HepG2 (cell line): ENCODE results near the gene IMPDH2. TPM values are rescaled to one million over a fixed set of nuclear protein-coding genes. Genes with fewer than 3 reads are reported as not detected.

Experiments
- ATAC-seq: fragments of 200-7000 bp; cut with Tn5 transposase; 3 replicates; pipeline ENCODE4 v1.9.1; 2020; ENCODE audit warnings: mild to moderate bottlenecking, moderate library complexity
- BruUV-seq: library from RNA; stranded (reverse); fragments of 400-500 nt; replicated peaks from 2 replicates; lab custom pipeline; 2021; lab: Mats Ljungman, UMichigan
- CTCF ChIA-PET: fragments of 300-600 bp; formaldehyde crosslinking; extraction: SDS; loops from one replicate; lab custom pipeline; 2021; ENCODE audit warnings: low total read pairs, inconsistent platforms, low intra/inter-chr PET ratio; lab: Yijun Ruan, JAX
- POLR2A ChIA-PET: fragments of 350-600 bp; sonication (Branson Sonifier 250); formaldehyde crosslinking; loops from one replicate; lab custom pipeline; 2020; ENCODE audit warnings: antibody characterized with exemption, inconsistent platforms; lab: Yijun Ruan, JAX
- DNase-seq: peaks from one replicate; pipeline ENCODE4 v3.0.0-alpha.2; 2015; ENCODE audit warnings: low spot score
- FAIRE-seq: peaks from 3 replicates; lab custom pipeline; 2011; peaks lifted over from hg19 to GRCh38; lab: Jason Lieb, UNC
- H2AFZ ChIP-seq: one replicate; pipeline ENCODE4 v1.6.1; 2011; ENCODE audit warnings: low read length, inconsistent platforms
- H3K27ac ChIP-seq: fragments of 300-600 bp; 3 replicates; pipeline ENCODE4 v1.8.0; 2011; ENCODE audit warnings: mixed run types, mild to moderate bottlenecking, mixed read lengths, low read length, inconsistent platforms; ENCODE audit not compliant: insufficient read depth; ENCODE audit errors: extremely low read length
- H3K27me3 ChIP-seq, 2 experiments: fragments of 200-600 bp in 1 of 2; 2 replicates in 1 of 2; 3 replicates in 1 of 2; pipeline versions ENCODE4 v1.6.0 to v1.8.0; 2011; ENCODE audit warnings: low read length in 2 of 2, mild to moderate bottlenecking in 2 of 2, moderate library complexity in 2 of 2, inconsistent platforms in 1 of 2; ENCODE audit not compliant: insufficient read depth in 2 of 2, control insufficient read depth in 1 of 2
- H3K36me3 ChIP-seq, 2 experiments: fragments of 200-600 bp in 1 of 2; replicated peaks in 1 of 2; 2 replicates in 1 of 2; 3 replicates in 1 of 2; pipeline versions ENCODE4 v1.5.1 to v1.8.0; 2011; ENCODE audit warnings: low read length in 2 of 2, inconsistent platforms in 1 of 2; ENCODE audit not compliant: insufficient read depth in 2 of 2, control insufficient read depth in 1 of 2
- H3K4me1 ChIP-seq: 2 replicates; pipeline ENCODE4 v1.5.1; 2012; ENCODE audit warnings: low read length, inconsistent platforms; ENCODE audit not compliant: insufficient read depth
- H3K4me2 ChIP-seq: 2 replicates; pipeline ENCODE4 v1.6.0; 2011; ENCODE audit warnings: low read depth, low read length, inconsistent platforms
- H3K4me3 ChIP-seq, 3 experiments: fragments of 200-600 bp in 1 of 3; sonication (generic), shearing (Covaris generic) in 1 of 3; replicated peaks in 1 of 3; 2 replicates each; pipeline ENCODE4 v1.5.1; 2011 to 2016; ENCODE audit warnings: low read length in 3 of 3, inconsistent platforms in 2 of 3, low read depth in 2 of 3, mild to moderate bottlenecking in 2 of 3, control low read depth in 1 of 3, mixed read lengths in 1 of 3; ENCODE audit not compliant: insufficient read depth in 1 of 3
- H3K79me2 ChIP-seq: one replicate; pipeline ENCODE4 v1.6.1; 2011; ENCODE audit warnings: low read length, inconsistent platforms; ENCODE audit not compliant: insufficient read depth
- H3K9ac ChIP-seq: 2 replicates; pipeline ENCODE4 v1.6.0; 2011; ENCODE audit warnings: mild to moderate bottlenecking, low read depth, low read length, inconsistent platforms; ENCODE audit not compliant: insufficient read depth
- H3K9me3 ChIP-seq: 2 replicates; pipeline ENCODE4 v1.5.1; 2012; ENCODE audit warnings: mild to moderate bottlenecking, low read length
- H4K20me1 ChIP-seq: 2 replicates; pipeline ENCODE4 v1.6.0; 2011; ENCODE audit warnings: inconsistent platforms, mild to moderate bottlenecking, low read length, moderate library complexity; ENCODE audit not compliant: insufficient read depth
- FOXO4 ChIP-seq: sonication (generic); formaldehyde crosslinking; conservative IDR thresholded peaks from 2 replicates; pipeline ENCODE4 v1.8.1; 2023; ENCODE audit warnings: missing genetic modification reagents
- KDM3A ChIP-seq: IDR thresholded peaks from 2 replicates; pipeline ENCODE4 v1.6.1; 2018; ENCODE audit warnings: low read depth, missing compliant biosample characterization
- ZNF225 ChIP-seq: sonication (generic); formaldehyde crosslinking; IDR thresholded peaks from 2 replicates; pipeline ENCODE4 v1.4.0; 2020; ENCODE audit warnings: mild to moderate bottlenecking, missing genetic modification reagents
- WGBS: methylation state at CpG from one replicate; pipeline ENCODE4 v1.1.6; 2017; ENCODE audit warnings: low lambda C conversion rate; 5-methylcytosine and 5-hydroxymethylcytosine counted together
- in situ Hi-C: cut with HindIII; loops from 2 replicates; pipeline ENCODE4 v1.10.0; 2017; ENCODE audit warnings: low pct_unique_long_range_greater_than_20kb; ENCODE audit not compliant: extremely low pct_ligation_motif_present
- intact Hi-C: fragments of 100-400 bp; cut with micrococcal nuclease; formaldehyde crosslinking; loops from one replicate; pipeline ENCODE4 v1.10.0; 2022; ENCODE audit not compliant: unreplicated experiment
- polyA plus RNA-seq, 8 experiments: library from polyadenylated mRNA; depleted of rRNA in 3 of 8; stranded (reverse) in 7 of 8; unstranded in 1 of 8; fragments of >200 nt; fragmentation: Illumina TruSeq in 4 of 8; extraction: Trizol in 4 of 8; gene quantifications; 2 replicates each; pipeline versions ENCODE4 v1.2.1 to v1.2.3, GENCODE V29; 2011 to 2016; ENCODE audit warnings: low read depth in 4 of 8, missing spikeins in 1 of 8, mixed read lengths in 1 of 8; ENCODE audit not compliant: insufficient read depth in 1 of 8
- total RNA-seq, 5 experiments: library from RNA; depleted of rRNA; stranded (reverse); fragments of >200 nt; fragmentation: Illumina TruSeq; extraction: Trizol; gene quantifications; 2 replicates each; pipeline ENCODE4 v1.2.3, GENCODE V29; 2016; ENCODE audit warnings: low read depth in 1 of 5
- TF ChIP-seq, protein P1 (sequence below): sonication (generic); formaldehyde crosslinking; IDR thresholded peaks from 2 replicates; pipeline ENCODE4 v1.5.1; 2020; ENCODE audit warnings: mild to moderate bottlenecking, missing genetic modification reagents

IMPDH2 gene
- total and polyA plus RNA-seq, 2 of the 13 experiments (the other 11 are each of a cell fraction or from before 2014, with no cell fraction given), result 248 to 260 TPM

DNA sequence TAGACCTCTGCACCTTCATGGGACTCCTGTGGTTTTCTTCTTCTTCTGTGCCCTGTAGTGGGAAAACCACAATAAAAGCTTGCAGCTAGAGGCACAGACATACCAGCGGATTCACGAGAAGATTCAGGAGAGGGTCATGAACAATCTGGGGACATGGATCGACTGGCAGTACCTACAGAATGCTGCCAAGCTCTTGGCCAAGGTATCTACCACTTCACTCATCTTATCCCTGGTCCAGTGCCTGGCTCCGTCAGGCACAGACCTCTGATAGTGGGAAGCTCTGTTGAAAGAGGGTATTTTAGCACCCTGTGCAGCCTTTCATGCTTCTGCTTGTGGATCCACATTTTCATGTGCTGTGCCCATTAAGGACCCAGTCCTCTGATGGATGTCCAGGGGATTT lies 48.9 kb downstream of the IMPDH2 start:
- no peak for FAIRE-seq

More for the DNA sequence above, 48.9 kb downstream of the IMPDH2 start:
- CTCF ChIA-PET, result no interaction called here
- no peak overlapping the region for H3K27ac ChIP-seq
- 96% methylated on average over 4 of the region's 4 CpGs for WGBS
- no TSS peak for BruUV-seq
- H3K4me3 ChIP-seq, result no peak overlapping the region
- intact Hi-C loops, result no loop called here
- no peaks in the 10 kb centered on the region for H3K9me3 ChIP-seq
- H4K20me1 ChIP-seq, result no peaks in the 10 kb centered on the region
- DNase-seq (no peak), ATAC-seq (no peak)
- no peak overlapping the region for H3K9ac ChIP-seq
- no peaks in the 10 kb centered on the region for H3K4me1 ChIP-seq
- no peaks in the 10 kb centered on the region for H3K27me3 ChIP-seq
- no peaks in the 10 kb centered on the region for H3K79me2 ChIP-seq
- in situ Hi-C loops, result no loop called here
- TF ChIP-seq ZNF225 (CRISPR knock-in tag) (no peak), FOXO4 (CRISPR knock-in tag) (no peak), KDM3A (CRISPR knock-in tag) (no peak)
- TF ChIP-seq, protein P1, sequence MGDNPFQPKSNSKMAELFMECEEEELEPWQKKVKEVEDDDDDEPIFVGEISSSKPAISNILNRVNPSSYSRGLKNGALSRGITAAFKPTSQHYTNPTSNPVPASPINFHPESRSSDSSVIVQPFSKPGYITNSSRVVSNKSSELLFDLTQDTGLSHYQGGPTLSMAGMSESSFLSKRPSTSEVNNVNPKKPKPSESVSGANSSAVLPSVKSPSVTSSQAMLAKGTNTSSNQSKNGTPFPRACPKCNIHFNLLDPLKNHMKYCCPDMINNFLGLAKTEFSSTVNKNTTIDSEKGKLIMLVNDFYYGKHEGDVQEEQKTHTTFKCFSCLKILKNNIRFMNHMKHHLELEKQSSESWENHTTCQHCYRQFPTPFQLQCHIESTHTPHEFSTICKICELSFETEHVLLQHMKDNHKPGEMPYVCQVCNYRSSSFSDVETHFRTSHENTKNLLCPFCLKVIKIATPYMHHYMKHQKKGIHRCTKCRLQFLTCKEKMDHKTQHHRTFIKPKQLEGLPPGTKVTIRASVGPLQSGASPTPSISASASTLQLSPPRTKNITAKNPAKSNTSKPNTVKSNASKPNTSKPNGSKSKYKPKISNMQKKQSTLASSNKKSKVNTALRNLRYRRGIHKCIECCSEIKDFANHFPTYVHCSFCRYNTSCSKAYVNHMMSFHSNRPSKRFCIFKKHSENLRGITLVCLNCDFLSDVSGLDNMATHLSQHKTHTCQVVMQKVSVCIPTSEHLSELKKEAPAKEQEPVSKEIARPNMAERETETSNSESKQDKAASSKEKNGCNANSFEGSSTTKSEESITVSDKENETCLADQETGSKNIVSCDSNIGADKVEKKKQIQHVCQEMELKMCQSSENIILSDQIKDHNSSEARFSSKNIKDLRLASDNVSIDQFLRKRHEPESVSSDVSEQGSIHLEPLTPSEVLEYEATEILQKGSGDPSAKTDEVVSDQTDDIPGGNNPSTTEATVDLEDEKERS (CRISPR knock-in tag), result no peak
- POLR2A ChIA-PET, result no interaction called here
- no peak overlapping the region for H2AFZ ChIP-seq
- no peak overlapping the region for H3K4me2 ChIP-seq
- peaks cover 42 to 78% of the 10 kb centered on the region in 2 experiments for H3K36me3 ChIP-seq
